Neural cell (in vitro differentiated cells): ENCODE measurements around the gene RPL31. TPM values are rescaled to one million over a fixed set of nuclear protein-coding genes. Genes with fewer than 3 reads are reported as not detected.

ENCODE experiments used
- H2AFZ ChIP-seq: fragments of 200-600, 300-800 bp; sonication (generic), shearing (Covaris generic); 2 replicates; pipeline ENCODE4 v1.6.0; 2014; ENCODE audit warnings: low read depth, mild to moderate bottlenecking, antibody characterized with exemption, low read length, moderate library complexity
- H3F3A ChIP-seq: fragments of 200-600 bp; shearing (Covaris generic); 2 replicates; pipeline ENCODE4 v1.6.1; 2016; ENCODE audit warnings: mild to moderate bottlenecking, moderate library complexity, mixed read lengths, antibody characterized with exemption, low read length; ENCODE audit not compliant: insufficient read depth, poor library complexity, severe bottlenecking
- H3K27ac ChIP-seq: fragments of 200-600, 300-800 bp; sonication (generic), shearing (Covaris generic); 2 replicates; pipeline ENCODE4 v1.5.1; 2014; ENCODE audit warnings: mild to moderate bottlenecking, low read length, moderate library complexity
- H3K27me3 ChIP-seq: fragments of 300-800, 200-600 bp; sonication (generic), shearing (Covaris generic); 2 replicates; pipeline ENCODE4 v1.6.0; 2014; ENCODE audit warnings: mild to moderate bottlenecking, low read depth, low read length, moderate library complexity; ENCODE audit not compliant: insufficient read depth
- H3K36me3 ChIP-seq: fragments of 300-800, 200-600 bp; sonication (generic), shearing (Covaris generic); 2 replicates; pipeline ENCODE4 v1.5.1; 2014; ENCODE audit warnings: mild to moderate bottlenecking, antibody characterized with exemption, low read length, moderate library complexity; ENCODE audit not compliant: insufficient read depth
- H3K4me2 ChIP-seq: fragments of 300-800, 200-600 bp; sonication (generic), shearing (Covaris generic); 2 replicates; pipeline ENCODE4 v1.6.0; 2014; ENCODE audit warnings: mild to moderate bottlenecking, low read length
- H3K4me3 ChIP-seq: fragments of 300-800, 200-600 bp; sonication (generic), shearing (Covaris generic); 2 replicates; pipeline ENCODE4 v1.5.1; 2014; ENCODE audit warnings: mild to moderate bottlenecking, low read length, moderate library complexity
- H3K79me2 ChIP-seq: fragments of 200-600 bp; shearing (Covaris generic); replicated peaks from 2 replicates; pipeline ENCODE4 v1.6.0; 2014; ENCODE audit warnings: mild to moderate bottlenecking, low read length, moderate library complexity; ENCODE audit not compliant: insufficient read depth
- H3K9ac ChIP-seq: fragments of 300-800, 200-600 bp; sonication (generic), shearing (Covaris generic); 2 replicates; pipeline ENCODE4 v1.6.1; 2016; ENCODE audit warnings: mild to moderate bottlenecking, low read length, mixed read lengths
- H3K9me2 ChIP-seq: fragments of 200-600 bp; shearing (Covaris generic); 2 replicates; pipeline ENCODE4 v1.6.1; 2016; ENCODE audit warnings: mild to moderate bottlenecking, low read length, mixed read lengths; ENCODE audit not compliant: insufficient read depth
- H3K9me3 ChIP-seq: fragments of 200-600, 300-800 bp; sonication (generic), shearing (Covaris generic); 2 replicates; pipeline ENCODE4 v1.6.1; 2016; ENCODE audit warnings: mild to moderate bottlenecking, mixed run types, low read length, moderate library complexity, mixed read lengths
- H4K20me1 ChIP-seq: fragments of 200-600 bp; shearing (Covaris generic); 2 replicates; pipeline ENCODE4 v1.6.1; 2016; ENCODE audit warnings: mild to moderate bottlenecking, mixed run types; ENCODE audit not compliant: insufficient read depth
- CTCF ChIP-seq: fragments of 450-650 bp; IDR thresholded peaks from 2 replicates; pipeline ENCODE4 v1.5.1; 2014; ENCODE audit warnings: antibody characterized with exemption, mild to moderate bottlenecking, moderate library complexity; ENCODE audit not compliant: poor library complexity, severe bottlenecking
- EP300 ChIP-seq: fragments of 450-650 bp; conservative IDR thresholded peaks from 2 replicates; pipeline ENCODE4 v1.6.1; 2014; ENCODE audit warnings: antibody characterized with exemption, mild to moderate bottlenecking, moderate library complexity; ENCODE audit not compliant: poor library complexity, severe bottlenecking
- EZH2 ChIP-seq: fragments of 200-600, 300-800 bp; shearing (Covaris generic), sonication (generic); IDR thresholded peaks from 2 replicates; pipeline ENCODE4 v1.6.1; 2014; ENCODE audit warnings: antibody characterized with exemption, low read length, borderline replicate concordance, mild to moderate bottlenecking; ENCODE audit not compliant: insufficient read depth, poor library complexity, severe bottlenecking
- MXI1 ChIP-seq: fragments of 450-650 bp; conservative IDR thresholded peaks from 2 replicates; pipeline ENCODE4 v1.6.1; 2014; ENCODE audit warnings: antibody characterized with exemption, mild to moderate bottlenecking; ENCODE audit not compliant: poor library complexity, severe bottlenecking
- POLR2AphosphoS5 ChIP-seq: IDR thresholded peaks from 2 replicates; pipeline ENCODE4 v1.6.1; 2012
- RAD21 ChIP-seq: fragments of 450-650 bp; conservative IDR thresholded peaks from 2 replicates; pipeline ENCODE4 v1.6.1; 2014; ENCODE audit warnings: antibody characterized with exemption, mild to moderate bottlenecking, moderate library complexity
- REST ChIP-seq: IDR thresholded peaks from 2 replicates; pipeline ENCODE4 v1.6.1; 2012; ENCODE audit warnings: borderline replicate concordance
- SMC3 ChIP-seq: fragments of 450-650 bp; conservative IDR thresholded peaks from 2 replicates; pipeline ENCODE4 v1.6.1; 2014; ENCODE audit warnings: antibody characterized with exemption, mild to moderate bottlenecking, moderate library complexity; ENCODE audit not compliant: poor library complexity
- TAF1 ChIP-seq: IDR thresholded peaks from 2 replicates; pipeline ENCODE4 v1.6.1; 2012; ENCODE audit warnings: low read depth
- polyA plus RNA-seq: library from polyadenylated mRNA; depleted of rRNA; stranded (reverse); fragments of >200 nt; gene quantifications from 2 replicates; pipeline ENCODE4 v1.2.3, GENCODE V29; 2014

Gene RPL31
- polyA plus RNA-seq, 1 donor from 2014 or later: 1,555 TPM

- Histone ChIP-seq H3K4me2 (no peak overlapping the region), H3F3A (no peaks in the 10 kb centered on the region), H4K20me1 (no peaks in the 10 kb centered on the region), H3K9me2 (no peaks in the 10 kb centered on the region), H3K9me3 (no peaks in the 10 kb centered on the region), H3K27me3 (no peaks in the 10 kb centered on the region), H3K27ac (no peak overlapping the region), H3K4me3 (no peak overlapping the region), H3K79me2 (no peaks in the 10 kb centered on the region), H2AFZ (no peak overlapping the region), H3K36me3 (no peaks in the 10 kb centered on the region), H3K9ac (no peak overlapping the region)
- TF ChIP-seq SMC3: no peak
- no peak for TF ChIP-seq EZH2
- TF ChIP-seq MXI1: no peak
- no peak for TF ChIP-seq TAF1
- TF ChIP-seq EP300: no peak
- no peak for TF ChIP-seq RAD21
- TF ChIP-seq REST: no peak
- no peak for TF ChIP-seq CTCF
- TF ChIP-seq POLR2AphosphoS5: no peak
Measured at GRCh38 chr2:100959225-100959880, 42.7 kb upstream of the RPL31 start.

GRCh38 chr2:100960688-100961087 lies 41.4 kb upstream of the RPL31 start:
- Histone ChIP-seq H3K27me3 (no peaks in the 10 kb centered on the region), H3K9me3 (no peaks in the 10 kb centered on the region), H4K20me1 (no peaks in the 10 kb centered on the region), H3F3A (no peaks in the 10 kb centered on the region), H3K36me3 (no peaks in the 10 kb centered on the region), H3K27ac (no peak overlapping the region), H3K9ac (no peak overlapping the region), H3K79me2 (no peaks in the 10 kb centered on the region), H3K4me2 (no peak overlapping the region), H3K4me3 (no peak overlapping the region), H2AFZ (no peak overlapping the region), H3K9me2 (no peaks in the 10 kb centered on the region)
- no peak for TF ChIP-seq REST
- no peak for TF ChIP-seq EP300
- TF ChIP-seq EZH2: no peak
- TF ChIP-seq TAF1: no peak
- no peak for TF ChIP-seq CTCF
- no peak for TF ChIP-seq RAD21
- no peak for TF ChIP-seq POLR2AphosphoS5
- TF ChIP-seq SMC3: no peak
- no peak for TF ChIP-seq MXI1
